T-cell (primary cell): ENCODE results near the gene B4GALT1. TPM values are rescaled to one million over a fixed set of nuclear protein-coding genes. Genes with fewer than 3 reads are reported as not detected.
A peak's percentile ranks its signal among the peaks of the same experiment; 100 is the strongest.
"Not testable (repeated sequence)": the region's sequence is repeated elsewhere in the genome, so short reads cannot be mapped to it uniquely, and the experiment has no call there.

Experiments used
- ATAC-seq, 4 experiments: fragments of 200-7000 bp in 3 of 4; fragments of 150-1000 bp in 1 of 4; cut with Tn5 transposase; replicated peaks in 1 of 4; 1 replicate in 3 of 4; 2 replicates in 1 of 4; pipeline ENCODE4 v1.10.0; 2021; ENCODE audit warnings: moderate library complexity in 3 of 4, mild to moderate bottlenecking in 2 of 4, moderate number of reproducible peaks in 1 of 4
- CTCF ChIA-PET, 2 donors: fragments of 300-600 bp; sonication (Branson Sonifier 250); formaldehyde crosslinking; loops; one replicate each; lab custom pipeline; 2022; ENCODE audit warnings: antibody characterized with exemption in 2 of 2; lab: Charles Lee
- POLR2A ChIA-PET, 2 donors: fragments of 300-600 bp; sonication (Branson Sonifier 250); formaldehyde crosslinking; loops; one replicate each; lab custom pipeline; 2022; ENCODE audit warnings: antibody characterized with exemption in 2 of 2; lab: Charles Lee
- DNase-seq, 35 experiments: peaks; one replicate each; pipeline versions ENCODE4 v3.0.0 to v3.0.0-alpha.2; 2013 to 2023
- H3K27ac ChIP-seq: one replicate; pipeline ENCODE4 v1.5.1; 2013; ENCODE audit warnings: low read length
- H3K27me3 ChIP-seq, 2 experiments: replicated peaks in 1 of 2; 1 replicate in 1 of 2; 2 replicates in 1 of 2; pipeline versions ENCODE4 v1.6.1 to v1.7.0; 2013; ENCODE audit warnings: low read length in 1 of 2, mixed read lengths in 1 of 2; ENCODE audit not compliant: control insufficient read depth in 2 of 2, insufficient read depth in 2 of 2; ENCODE audit errors: extremely low read depth in 1 of 2
- H3K36me3 ChIP-seq, 2 donors: 1 replicate in 1 of 2; 2 replicates in 1 of 2; pipeline versions ENCODE4 v1.6.1 to v1.7.0; 2013; ENCODE audit warnings: low read length in 1 of 2; ENCODE audit not compliant: control insufficient read depth in 2 of 2, insufficient read depth in 1 of 2; ENCODE audit errors: extremely low read depth in 1 of 2
- H3K4me1 ChIP-seq, 2 experiments: 1 replicate in 1 of 2; 2 replicates in 1 of 2; pipeline versions ENCODE4 v1.6.1 to v1.7.0; 2013; ENCODE audit warnings: low read length in 2 of 2, mixed read lengths in 1 of 2; ENCODE audit not compliant: insufficient read depth in 2 of 2, control insufficient read depth in 1 of 2; ENCODE audit errors: extremely low read depth in 1 of 2
- H3K4me3 ChIP-seq, 2 donors: 1 replicate in 1 of 2; 2 replicates in 1 of 2; pipeline versions ENCODE4 v1.5.1 to v1.7.0; 2013; ENCODE audit warnings: mild to moderate bottlenecking in 2 of 2, low read length in 1 of 2, moderate library complexity in 1 of 2; ENCODE audit not compliant: control insufficient read depth in 1 of 2; ENCODE audit errors: extremely low read depth in 1 of 2
- H3K9me3 ChIP-seq: 2 replicates; pipeline ENCODE4 v1.7.0; 2013
- H3K27ac Mint-ChIP-seq, 2 donors: one replicate each; pipeline ENCODE4 v1.8.0; 2020 to 2021; ENCODE audit warnings: mild to moderate bottlenecking in 2 of 2, mixed read lengths in 2 of 2
- H3K27me3 Mint-ChIP-seq, 2 donors: one replicate each; pipeline ENCODE4 v1.8.0; 2021 to 2022; ENCODE audit warnings: mixed read lengths in 2 of 2
- H3K36me3 Mint-ChIP-seq: one replicate; pipeline ENCODE4 v1.8.0; 2021; ENCODE audit warnings: mixed read lengths
- H3K4me1 Mint-ChIP-seq, 3 donors: one replicate each; pipeline ENCODE4 v1.8.0; 2020 to 2022; ENCODE audit warnings: mixed read lengths in 3 of 3, mild to moderate bottlenecking in 1 of 3
- H3K4me3 Mint-ChIP-seq, 3 donors: one replicate each; pipeline ENCODE4 v1.8.0; 2020 to 2022; ENCODE audit warnings: mild to moderate bottlenecking in 3 of 3, mixed read lengths in 3 of 3, moderate library complexity in 3 of 3
- H3K9me3 Mint-ChIP-seq, 3 donors: one replicate each; pipeline ENCODE4 v1.8.0; 2020 to 2022; ENCODE audit warnings: mixed read lengths in 3 of 3
- WGBS: methylation state at CpG from one replicate; pipeline ENCODE4 v1.1.5; 2013; ENCODE audit warnings: missing lambda C conversion rate; ENCODE audit not compliant: insufficient coverage; 5-methylcytosine and 5-hydroxymethylcytosine counted together
- total RNA-seq, 35 experiments: library from RNA in 6 of 35; stranded (reverse) in 6 of 35; fragments of 120-200 nt in 1 of 35; gene quantifications; one replicate each; pipeline versions ENCODE4 v1.2.1 to v1.2.4 and lab custom pipeline; 2013 to 2026

B4GALT1 gene
- total RNA-seq, 5 donors from 2014 or later (not counting 1 experiment from before 2014, with no cell fraction given), result 33.2 to 85.3 (median 44.1) TPM

GRCh38 chr9:33101104-33101951 lies 65.8 kb downstream of the B4GALT1 start:
- Mint-ChIP-seq H3K4me3 (no peak overlapping the region), H3K4me1 (peaks cover 0 to 8% (median 0%) of the 10 kb centered on the region in 3 donors), H3K27me3 (no peaks in the 10 kb centered on the region), H3K27ac (no peak overlapping the region), H3K9me3 (no peaks in the 10 kb centered on the region), H3K36me3 (no peaks in the 10 kb centered on the region)
- ChIA-PET POLR2A (no interaction called here), CTCF (no interaction called here)
- ATAC-seq (no peak), DNase-seq (no peak)
- Histone ChIP-seq H3K4me3 (no peak overlapping the region), H3K27me3 (no peaks in the 10 kb centered on the region), H3K9me3 (no peaks in the 10 kb centered on the region), H3K4me1 (no peaks in the 10 kb centered on the region), H3K27ac (no peak overlapping the region), H3K36me3 (no peaks in the 10 kb centered on the region)
- WGBS, result 96% methylated on average over 8 of the region's 10 CpGs

- Histone ChIP-seq H3K9me3 (no peaks in the 10 kb centered on the region), H3K27ac (no peak overlapping the region), H3K27me3 (no peaks in the 10 kb centered on the region), H3K4me3 (no peak overlapping the region), H3K36me3 (no peaks in the 10 kb centered on the region), H3K4me1 (no peaks in the 10 kb centered on the region)
- no peaks in the 10 kb centered on the region for H3K27me3 Mint-ChIP-seq
- WGBS, result 93% methylated on average over 1 of the region's 2 CpGs
- no peak for DNase-seq
- H3K27ac Mint-ChIP-seq, result no peak overlapping the region
- no peak for ATAC-seq
- peaks cover 0 to 5% (median 0%) of the 10 kb centered on the region in 3 donors for H3K4me1 Mint-ChIP-seq
- POLR2A ChIA-PET, result no interaction called here
- no peaks in the 10 kb centered on the region for H3K9me3 Mint-ChIP-seq
- H3K4me3 Mint-ChIP-seq, result no peak overlapping the region
- H3K36me3 Mint-ChIP-seq, result no peaks in the 10 kb centered on the region
- CTCF ChIA-PET, result no interaction called here
Measured at GRCh38 chr9:33099754-33100153, 67.4 kb downstream of the B4GALT1 start.

DNA sequence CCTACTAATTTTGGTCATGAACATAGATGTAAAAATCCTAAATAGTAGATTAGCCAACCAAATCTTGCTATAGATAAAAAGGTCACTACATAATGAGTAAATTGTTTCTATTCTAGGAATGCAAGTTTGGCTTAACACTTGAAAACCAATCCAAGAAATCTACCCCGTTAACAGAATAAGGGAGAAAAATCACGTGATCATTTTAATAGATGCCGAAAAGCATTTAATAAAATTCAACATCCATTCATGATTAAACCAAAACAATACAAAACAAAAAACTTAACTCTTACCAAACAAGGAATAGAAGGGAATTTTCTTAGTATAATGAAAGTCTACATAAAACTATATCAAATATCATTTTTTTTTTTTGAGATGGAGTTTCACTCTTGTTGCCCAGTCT lies 69.9 kb downstream of the B4GALT1 start:
- Mint-ChIP-seq H3K27ac (no peak overlapping the region), H3K9me3 (no peaks in the 10 kb centered on the region), H3K36me3 (no peaks in the 10 kb centered on the region), H3K27me3 (no peaks in the 10 kb centered on the region), H3K4me1 (peaks cover 0 to 6% (median 6%) of the 10 kb centered on the region in 3 donors), H3K4me3 (no peak overlapping the region)
- H3K4me1 ChIP-seq, result no peaks in the 10 kb centered on the region
- H3K9me3 ChIP-seq, result no peaks in the 10 kb centered on the region
- POLR2A ChIA-PET, result interaction anchor here in 1 of 2 donors (0.6 kb wide), 1 partner anchor 9 kb away, joined by 4 read pairs; no protein-coding TSS in a partner anchor
- no peak overlapping the region for H3K27ac ChIP-seq
- CTCF ChIA-PET, result no interaction called here
- DNase-seq (no peak), ATAC-seq (no peak)
- H3K4me3 ChIP-seq, result no peak overlapping the region
- no peaks in the 10 kb centered on the region for H3K27me3 ChIP-seq
- no CpG with 5 or more reads among the region's 3 CpGs for WGBS
- H3K36me3 ChIP-seq, result no peaks in the 10 kb centered on the region

DNA sequence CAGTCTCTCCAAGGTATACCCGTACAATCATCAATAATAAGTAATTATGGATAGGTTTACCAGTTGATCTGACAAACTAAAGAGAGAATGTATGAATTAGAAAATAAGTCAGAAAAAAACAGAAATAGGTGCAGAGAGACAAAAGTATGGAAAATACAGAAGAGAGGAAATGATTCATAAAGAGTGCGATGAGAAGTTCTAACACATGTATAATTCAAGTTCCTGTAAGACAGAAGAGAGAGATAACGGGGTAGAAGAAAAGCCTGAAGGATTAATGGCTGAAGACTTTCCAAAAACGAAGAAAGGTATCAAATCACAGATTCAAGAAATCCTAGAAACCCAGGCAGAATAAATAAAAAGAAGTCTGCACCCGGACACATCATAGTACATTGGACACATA lies 74.5 kb downstream of the B4GALT1 start:
- ATAC-seq (no peak), DNase-seq (no peak)
- ChIA-PET CTCF (no interaction called here), POLR2A (no interaction called here)
- H3K27ac Mint-ChIP-seq, result no peak overlapping the region
- H3K27ac ChIP-seq, result no peak overlapping the region
- H3K9me3 ChIP-seq, result no peaks in the 10 kb centered on the region
- H3K9me3 Mint-ChIP-seq, result no peaks in the 10 kb centered on the region
- no peaks in the 10 kb centered on the region for H3K27me3 Mint-ChIP-seq
- no peaks in the 10 kb centered on the region for H3K36me3 ChIP-seq
- H3K36me3 Mint-ChIP-seq, result no peaks in the 10 kb centered on the region
- no peak overlapping the region for H3K4me3 Mint-ChIP-seq
- H3K4me1 ChIP-seq, result no peaks in the 10 kb centered on the region
- peaks cover 0 to 6% (median 6%) of the 10 kb centered on the region in 3 donors for H3K4me1 Mint-ChIP-seq
- 60% methylated on average over 1 of the region's 5 CpGs for WGBS
- H3K4me3 ChIP-seq, result no peak overlapping the region
- H3K27me3 ChIP-seq, result no peaks in the 10 kb centered on the region

DNA sequence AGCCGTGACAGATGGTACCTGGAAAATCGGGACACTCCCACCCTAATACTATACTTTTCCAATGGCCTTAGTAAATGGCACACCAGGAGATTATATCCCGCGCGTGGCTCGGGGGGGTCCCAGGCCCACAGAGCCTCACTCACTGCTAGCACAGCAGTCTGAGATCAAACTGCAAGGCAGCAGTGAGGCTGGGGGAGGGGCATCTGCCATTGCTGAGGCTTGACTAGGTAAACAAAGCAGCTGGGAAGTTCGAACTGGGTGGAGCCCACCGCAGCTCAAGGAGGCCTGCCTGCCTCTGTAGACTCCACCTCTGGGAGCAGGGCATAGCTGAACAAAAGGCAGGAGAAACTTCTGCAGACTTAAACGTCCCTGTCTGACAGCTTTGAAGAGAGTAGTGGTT lies 81.5 kb downstream of the B4GALT1 start:
- 40% methylated on average over 1 of the region's 9 CpGs for WGBS
- H3K4me1 Mint-ChIP-seq, result peaks cover 1 to 29% (median 16%) of the 10 kb centered on the region in 3 donors
- H3K4me3 ChIP-seq, H3K27ac ChIP-seq, H3K27ac Mint-ChIP-seq, H3K36me3 Mint-ChIP-seq, H3K9me3 Mint-ChIP-seq, H3K4me3 Mint-ChIP-seq, H3K36me3 ChIP-seq, H3K27me3 Mint-ChIP-seq, ATAC-seq, POLR2A ChIA-PET, H3K9me3 ChIP-seq, H3K27me3 ChIP-seq, DNase-seq, CTCF ChIA-PET: not testable (repeated sequence)
- peaks cover 24 to 26% of the 10 kb centered on the region in 2 experiments for H3K4me1 ChIP-seq

GRCh38 chr9:33082538-33083326 lies 84.4 kb downstream of the B4GALT1 start:
- POLR2A ChIA-PET, result no interaction called here
- DNase-seq (no peak), ATAC-seq (peak in 2 of 4 experiments; percentile 23 to 41)
- no peak overlapping the region for H3K27ac ChIP-seq
- Mint-ChIP-seq H3K9me3 (no peaks in the 10 kb centered on the region), H3K27ac (peak overlapping the region; percentile 72 to 80), H3K4me1 (peaks cover 7 to 31% (median 21%) of the 10 kb centered on the region in 3 donors), H3K36me3 (no peaks in the 10 kb centered on the region), H3K4me3 (peak overlapping the region in 2 of 3 donors; percentile 0 to 13), H3K27me3 (no peaks in the 10 kb centered on the region)
- H3K4me3 ChIP-seq, result no peak overlapping the region
- no peaks in the 10 kb centered on the region for H3K9me3 ChIP-seq
- CTCF ChIA-PET, result interaction anchor here (0.5 to 0.8 kb wide), 4 partner anchors 143 to 154 kb away, joined by 3 to 6 read pairs (median 4); no protein-coding TSS in a partner anchor
- no peaks in the 10 kb centered on the region for H3K27me3 ChIP-seq
- peaks cover 27 to 29% of the 10 kb centered on the region in 2 experiments for H3K4me1 ChIP-seq
- no peaks in the 10 kb centered on the region for H3K36me3 ChIP-seq
- WGBS, result 0% methylated on average over 2 of the region's 8 CpGs
